GM19324 (cell line): Measurements from ENCODE around the gene RAB3C.

Experiments used
- ATAC-seq: cut with Tn5 transposase; IDR thresholded peaks from one replicate; pipeline ENCODE4 v1.9.1; 2021; ENCODE audit warnings: mild to moderate bottlenecking, moderate library complexity; ENCODE audit not compliant: unreplicated experiment, low FRiP score

The RAB3C gene

GRCh38 chr5:58763390-58763789 is 180.5 kb downstream of the RAB3C start:
- no peak for ATAC-seq

- no peak for ATAC-seq
Measured at GRCh38 chr5:58764199-58764598, 181.3 kb downstream of the RAB3C start.

- ATAC-seq, result no peak
Measured at GRCh38 chr5:58765058-58765457, 182.2 kb downstream of the RAB3C start.

GRCh38 chr5:58767104-58767503 is 184.2 kb downstream of the RAB3C start:
- no peak for ATAC-seq

GRCh38 chr5:58770136-58770535 is 187.3 kb downstream of the RAB3C start:
- no peak for ATAC-seq

- no peak for ATAC-seq
Measured at GRCh38 chr5:58771796-58772195, 188.9 kb downstream of the RAB3C start.

GRCh38 chr5:58773744-58774441 is 191.0 kb downstream of the RAB3C start:
- ATAC-seq, result no peak

- ATAC-seq, result no peak
Measured at GRCh38 chr5:58774937-58775336, 192.1 kb downstream of the RAB3C start.

GRCh38 chr5:58775701-58776262 is 192.9 kb downstream of the RAB3C start:
- peak; percentile 49 for ATAC-seq

- ATAC-seq, result no peak
Measured at GRCh38 chr5:58776559-58776958, 193.7 kb downstream of the RAB3C start.

GRCh38 chr5:58778888-58779287 is 196.0 kb downstream of the RAB3C start:
- ATAC-seq, result no peak

GRCh38 chr5:58786035-58786434 is 203.2 kb downstream of the RAB3C start:
- no peak for ATAC-seq

GRCh38 chr5:58786711-58787303 is 203.9 kb downstream of the RAB3C start:
- ATAC-seq, result no peak

- ATAC-seq, result no peak
Measured at GRCh38 chr5:58787987-58788386, 205.1 kb downstream of the RAB3C start.

GRCh38 chr5:58793888-58794657 is 211.2 kb downstream of the RAB3C start:
- no peak for ATAC-seq

- no peak for ATAC-seq
Measured at GRCh38 chr5:58794875-58795274, 212.0 kb downstream of the RAB3C start.

GRCh38 chr5:58795327-58795726 is 212.5 kb downstream of the RAB3C start:
- ATAC-seq, result no peak

GRCh38 chr5:58797021-58797420 is 214.1 kb downstream of the RAB3C start:
- no peak for ATAC-seq

GRCh38 chr5:58800356-58800755 is 217.5 kb downstream of the RAB3C start:
- ATAC-seq, result no peak

GRCh38 chr5:58800861-58801540 is 218.1 kb downstream of the RAB3C start:
- ATAC-seq, result no peak

- no peak for ATAC-seq
Measured at GRCh38 chr5:58803056-58803455, 220.2 kb downstream of the RAB3C start.
